ENCODE measurements around the gene KRT81.

GRCh38 chr12:52279422-52280318, 11.7 kb downstream of the KRT81 start:
- TF ChIP-seq, protein P1, sequence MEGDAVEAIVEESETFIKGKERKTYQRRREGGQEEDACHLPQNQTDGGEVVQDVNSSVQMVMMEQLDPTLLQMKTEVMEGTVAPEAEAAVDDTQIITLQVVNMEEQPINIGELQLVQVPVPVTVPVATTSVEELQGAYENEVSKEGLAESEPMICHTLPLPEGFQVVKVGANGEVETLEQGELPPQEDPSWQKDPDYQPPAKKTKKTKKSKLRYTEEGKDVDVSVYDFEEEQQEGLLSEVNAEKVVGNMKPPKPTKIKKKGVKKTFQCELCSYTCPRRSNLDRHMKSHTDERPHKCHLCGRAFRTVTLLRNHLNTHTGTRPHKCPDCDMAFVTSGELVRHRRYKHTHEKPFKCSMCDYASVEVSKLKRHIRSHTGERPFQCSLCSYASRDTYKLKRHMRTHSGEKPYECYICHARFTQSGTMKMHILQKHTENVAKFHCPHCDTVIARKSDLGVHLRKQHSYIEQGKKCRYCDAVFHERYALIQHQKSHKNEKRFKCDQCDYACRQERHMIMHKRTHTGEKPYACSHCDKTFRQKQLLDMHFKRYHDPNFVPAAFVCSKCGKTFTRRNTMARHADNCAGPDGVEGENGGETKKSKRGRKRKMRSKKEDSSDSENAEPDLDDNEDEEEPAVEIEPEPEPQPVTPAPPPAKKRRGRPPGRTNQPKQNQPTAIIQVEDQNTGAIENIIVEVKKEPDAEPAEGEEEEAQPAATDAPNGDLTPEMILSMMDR (IDR thresholded peaks at IDR 0.05; ENCODE audit: poor library complexity, severe bottlenecking) = no peak
- TF ChIP-seq EP300 (conservative IDR thresholded peaks at IDR 0.05; ENCODE audit: poor library complexity, severe bottlenecking) (no peak), POLR2AphosphoS5 (IDR thresholded peaks at IDR 0.05) (no peak), REST (IDR thresholded peaks at IDR 0.05; ENCODE audit: borderline replicate concordance) (no peak), EZH2 (IDR thresholded peaks at IDR 0.05; ENCODE audit: borderline replicate concordance, insufficient read depth, low read length, poor library complexity, severe bottlenecking) (no peak)
